OCI-LY7 (cell line): Measurements from ENCODE around the gene CKAP2L. TPM values are rescaled to one million over a fixed set of nuclear protein-coding genes. Genes with fewer than 3 reads are reported as not detected.

ENCODE experiments used
- BruUV-seq: library from RNA; stranded (reverse); fragments of 400-500 nt; replicated peaks from 2 replicates; lab custom pipeline; 2021; lab: Mats Ljungman, UMichigan
- CTCF ChIA-PET: fragments of 300-600 bp; sonication (Branson Sonifier 250); formaldehyde crosslinking; loops from one replicate; lab custom pipeline; 2022; ENCODE audit warnings: antibody characterized with exemption; ENCODE audit not compliant: unreplicated experiment; lab: Charles Lee
- POLR2A ChIA-PET: fragments of 300-600 bp; sonication (Branson Sonifier 250); formaldehyde crosslinking; loops from one replicate; lab custom pipeline; 2022; ENCODE audit warnings: antibody characterized with exemption; lab: Charles Lee
- DNase-seq: peaks from one replicate; pipeline ENCODE4 v3.0.0-alpha.2; 2015; ENCODE audit warnings: low spot score
- H2AFZ ChIP-seq: fragments of 200-600 bp; sonication (generic), shearing (Covaris generic); 2 replicates; pipeline ENCODE4 v1.6.1; 2014; ENCODE audit warnings: mild to moderate bottlenecking, antibody characterized with exemption, low read length, moderate library complexity
- H3K27ac ChIP-seq: fragments of 200-600 bp; sonication (generic); 2 replicates; pipeline ENCODE4 v1.5.1; 2014; ENCODE audit warnings: mixed run types, low read depth, mild to moderate bottlenecking, moderate library complexity, low read length, inconsistent platforms; ENCODE audit not compliant: poor library complexity, severe bottlenecking
- H3K36me3 ChIP-seq: fragments of 200-600 bp; sonication (generic); 2 replicates; pipeline ENCODE4 v1.6.1; 2014; ENCODE audit warnings: mild to moderate bottlenecking, antibody characterized with exemption, low read length, moderate library complexity, mixed read lengths; ENCODE audit not compliant: insufficient read depth
- H3K4me1 ChIP-seq: fragments of 200-600 bp; sonication (generic); 2 replicates; pipeline ENCODE4 v1.5.1; 2014; ENCODE audit warnings: mild to moderate bottlenecking, low read length; ENCODE audit not compliant: insufficient read depth, poor library complexity, severe bottlenecking
- H3K4me2 ChIP-seq: fragments of 200-600 bp; sonication (generic); 2 replicates; pipeline ENCODE4 v1.6.1; 2014; ENCODE audit warnings: mild to moderate bottlenecking, low read length
- H3K4me3 ChIP-seq: fragments of 200-600 bp; sonication (generic); 2 replicates; pipeline ENCODE4 v1.5.1; 2014; ENCODE audit warnings: mild to moderate bottlenecking, low read depth, low read length; ENCODE audit not compliant: poor library complexity, severe bottlenecking
- H3K79me2 ChIP-seq: fragments of 200-600 bp; sonication (generic); 2 replicates; pipeline ENCODE4 v1.6.1; 2016; ENCODE audit warnings: low read depth, mild to moderate bottlenecking, low read length, moderate library complexity, mixed read lengths; ENCODE audit not compliant: insufficient read depth
- H3K9me2 ChIP-seq: fragments of 200-600 bp; sonication (generic); 2 replicates; pipeline ENCODE4 v1.6.1; 2016; ENCODE audit warnings: mild to moderate bottlenecking, low read length, mixed read lengths; ENCODE audit not compliant: insufficient read depth
- H3K9me3 ChIP-seq: fragments of 200-600 bp; sonication (generic); 2 replicates; pipeline ENCODE4 v1.6.1; 2014; ENCODE audit warnings: mild to moderate bottlenecking, mixed run types, low read length, mixed read lengths
- H4K20me1 ChIP-seq: fragments of 200-600 bp; sonication (generic); 2 replicates; pipeline ENCODE4 v1.6.1; 2014; ENCODE audit warnings: mild to moderate bottlenecking, antibody characterized with exemption, low read length, moderate library complexity, mixed read lengths; ENCODE audit not compliant: insufficient read depth
- EZH2phosphoT487 ChIP-seq: fragments of 200-600 bp; sonication (generic); IDR thresholded peaks from 2 replicates; pipeline ENCODE4 v1.6.1; 2018; ENCODE audit warnings: low read depth, borderline replicate concordance, mild to moderate bottlenecking, mixed run types, antibody characterized with exemption, low read length, moderate library complexity, mixed read lengths
- intact Hi-C: fragments of 100-400 bp; cut with micrococcal nuclease; formaldehyde crosslinking; loops from one replicate; pipeline ENCODE4 v1.10.0; 2022; ENCODE audit not compliant: unreplicated experiment
- total RNA-seq, 2 experiments: library from RNA; depleted of rRNA in 1 of 2; stranded (reverse); fragments of >200 nt in 1 of 2; shearing (Covaris generic) in 1 of 2; gene quantifications; 2 replicates each; pipeline ENCODE4 v1.2.3, GENCODE V29; 2014 to 2022
- TF ChIP-seq, protein P1 (sequence below): fragments of 200-600 bp; sonication (generic); conservative IDR thresholded peaks from 2 replicates; pipeline ENCODE4 v1.5.1; 2014; ENCODE audit warnings: mild to moderate bottlenecking, antibody characterized with exemption, low read length, moderate library complexity, mixed read lengths

Gene CKAP2L
- total RNA-seq, 2 experiments from 2014 or later: 31.8 to 61.8 TPM

DNA sequence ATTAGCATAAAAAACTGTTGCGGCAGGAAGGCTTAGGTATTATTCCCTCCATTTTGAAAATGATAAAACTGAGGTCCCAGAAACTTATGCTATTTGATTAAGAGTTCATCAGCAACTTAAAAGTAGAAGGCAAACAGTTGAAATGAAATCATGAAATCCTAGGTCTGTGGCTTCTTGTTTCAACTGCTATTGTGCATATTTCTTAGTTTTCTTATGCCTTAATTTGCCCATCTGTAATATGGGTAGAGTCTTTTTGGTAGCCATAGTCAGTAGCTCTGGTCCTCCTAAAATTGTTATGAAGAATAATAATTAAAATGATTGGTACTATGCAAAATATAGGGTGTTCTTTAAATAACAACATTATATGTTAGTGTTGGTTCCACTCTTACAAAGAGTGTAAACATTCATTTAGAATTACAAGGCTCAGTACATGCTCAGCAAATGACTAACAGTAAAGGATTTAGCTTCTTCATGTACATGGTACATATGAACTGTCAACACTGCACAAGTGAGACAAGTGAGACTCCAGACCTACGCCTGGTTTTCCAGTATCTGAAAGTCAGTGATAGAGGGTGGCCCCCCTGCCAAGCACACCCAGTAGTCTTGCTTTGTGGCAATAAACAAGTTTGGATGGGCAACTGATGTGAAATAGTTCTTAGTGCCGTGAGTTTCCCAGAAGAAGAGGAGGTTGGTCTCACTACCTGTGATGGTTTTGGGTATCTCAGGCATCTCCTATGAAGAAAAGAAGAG lies 10.3 kb upstream of the CKAP2L start:
- ChIA-PET POLR2A (interaction anchor here (0.6 kb wide), 1 partner anchor 14 kb away, joined by 3 read pairs; no protein-coding TSS in a partner anchor), CTCF (no interaction called here)
- no peaks in the 10 kb centered on the region for H3K79me2 ChIP-seq
- peaks cover 8% of the 10 kb centered on the region for H3K4me1 ChIP-seq
- TF ChIP-seq EZH2phosphoT487: no peak
- TF ChIP-seq, protein P1, sequence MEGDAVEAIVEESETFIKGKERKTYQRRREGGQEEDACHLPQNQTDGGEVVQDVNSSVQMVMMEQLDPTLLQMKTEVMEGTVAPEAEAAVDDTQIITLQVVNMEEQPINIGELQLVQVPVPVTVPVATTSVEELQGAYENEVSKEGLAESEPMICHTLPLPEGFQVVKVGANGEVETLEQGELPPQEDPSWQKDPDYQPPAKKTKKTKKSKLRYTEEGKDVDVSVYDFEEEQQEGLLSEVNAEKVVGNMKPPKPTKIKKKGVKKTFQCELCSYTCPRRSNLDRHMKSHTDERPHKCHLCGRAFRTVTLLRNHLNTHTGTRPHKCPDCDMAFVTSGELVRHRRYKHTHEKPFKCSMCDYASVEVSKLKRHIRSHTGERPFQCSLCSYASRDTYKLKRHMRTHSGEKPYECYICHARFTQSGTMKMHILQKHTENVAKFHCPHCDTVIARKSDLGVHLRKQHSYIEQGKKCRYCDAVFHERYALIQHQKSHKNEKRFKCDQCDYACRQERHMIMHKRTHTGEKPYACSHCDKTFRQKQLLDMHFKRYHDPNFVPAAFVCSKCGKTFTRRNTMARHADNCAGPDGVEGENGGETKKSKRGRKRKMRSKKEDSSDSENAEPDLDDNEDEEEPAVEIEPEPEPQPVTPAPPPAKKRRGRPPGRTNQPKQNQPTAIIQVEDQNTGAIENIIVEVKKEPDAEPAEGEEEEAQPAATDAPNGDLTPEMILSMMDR: no peak
- H3K4me3 ChIP-seq: no peak overlapping the region
- 0 out of 2 replicates have a peak, but pooled peaks cover 6% of the 10 kb centered on the region for H3K36me3 ChIP-seq
- no peaks in the 10 kb centered on the region for H4K20me1 ChIP-seq
- no peak for DNase-seq
- no peak overlapping the region for H2AFZ ChIP-seq
- H3K9me3 ChIP-seq: no peaks in the 10 kb centered on the region; the same call in 1 of the 2 replicates
- no TSS peak for BruUV-seq
- H3K4me2 ChIP-seq: no peak overlapping the region
- no peaks in the 10 kb centered on the region for H3K9me2 ChIP-seq
- intact Hi-C loops: no loop called here
- no peak overlapping the region for H3K27ac ChIP-seq

DNA sequence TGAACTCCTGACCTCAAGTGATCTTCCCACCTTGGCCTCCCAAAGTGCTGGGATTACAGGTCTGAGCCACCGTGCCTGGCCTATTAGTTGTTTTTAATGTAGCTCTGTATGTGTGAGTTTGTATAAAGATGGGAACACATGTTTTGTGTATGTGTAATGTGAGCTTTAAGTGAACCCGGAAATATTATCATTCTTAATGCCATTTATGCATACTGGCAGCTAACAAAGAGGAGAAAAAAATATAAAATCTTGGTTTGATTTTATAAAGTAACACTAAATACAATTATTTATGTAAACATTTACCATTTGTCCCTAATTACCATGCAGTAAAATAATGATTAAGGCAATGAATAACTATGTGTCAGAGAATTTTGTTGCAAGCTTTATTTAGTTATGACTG lies 9.1 kb upstream of the CKAP2L start:
- CTCF ChIA-PET: no interaction called here
- H2AFZ ChIP-seq: no peak overlapping the region
- H3K4me3 ChIP-seq: no peak overlapping the region
- no TSS peak for BruUV-seq
- H3K79me2 ChIP-seq: no peaks in the 10 kb centered on the region
- H4K20me1 ChIP-seq: no peaks in the 10 kb centered on the region
- 0 out of 2 replicates have a peak, but pooled peaks cover 6% of the 10 kb centered on the region for H3K36me3 ChIP-seq
- H3K27ac ChIP-seq: no peak overlapping the region
- no peak overlapping the region for H3K4me2 ChIP-seq
- TF ChIP-seq EZH2phosphoT487: no peak
- TF ChIP-seq, protein P1: no peak
- no peak for DNase-seq
- H3K4me1 ChIP-seq: peaks cover 15% of the 10 kb centered on the region
- POLR2A ChIA-PET: interaction anchor here (0.6 to 1.2 kb wide), 4 partner anchors 10 to 126 kb away, joined by 3 to 6 read pairs (median 4); no protein-coding TSS in a partner anchor
- no peaks in the 10 kb centered on the region; the same call in 1 of the 2 replicates for H3K9me3 ChIP-seq
- no peaks in the 10 kb centered on the region for H3K9me2 ChIP-seq
- intact Hi-C loops: no loop called here
